Breast epithelium (tissue), 3 donors: ENCODE measurements around the gene FLAD1.

Source experiments
- CTCF ChIP-seq, 3 donors: fragments of 450-650 bp; IDR thresholded peaks; one replicate each; pipeline ENCODE4 v1.5.1; 2016 to 2017; ENCODE audit warnings: antibody characterized with exemption in 3 of 3, mild to moderate bottlenecking in 3 of 3, moderate library complexity in 3 of 3
- POLR2A ChIP-seq: fragments of 450-650 bp; IDR thresholded peaks from one replicate; pipeline ENCODE4 v1.6.1; 2016; ENCODE audit warnings: antibody characterized with exemption, mild to moderate bottlenecking, moderate library complexity
- POLR2AphosphoS5 ChIP-seq, 3 donors: sonication (generic); formaldehyde crosslinking; IDR thresholded peaks; one replicate each; pipeline ENCODE4 v1.6.1; 2017; ENCODE audit warnings: antibody characterized with exemption in 3 of 3

GRCh38 chr1:154969860-154970452 is 13.2 kb upstream of the FLAD1 start:
- TF ChIP-seq POLR2AphosphoS5 (IDR thresholded peaks at IDR 0.05): no peak
- TF ChIP-seq CTCF (IDR thresholded peaks at IDR 0.05): no peak
- no peak for TF ChIP-seq POLR2A
